Stimulated activated CD8-positive, alpha-beta memory T cell treated with anti-CD3 and anti-CD28 coated beads, Interleukin-15, amount 100 ng/mL, for 1 hour (primary cell): ENCODE measurements around the gene VPS13A.
"Not testable (repeated sequence)": the region's sequence is repeated elsewhere in the genome, so short reads cannot be mapped to it uniquely, and the experiment has no call there.

Source experiments
- DNase-seq: peaks from one replicate; pipeline ENCODE4 v3.0.0-alpha.2; 2020; ENCODE audit warnings: low read depth

Gene VPS13A

DNA sequence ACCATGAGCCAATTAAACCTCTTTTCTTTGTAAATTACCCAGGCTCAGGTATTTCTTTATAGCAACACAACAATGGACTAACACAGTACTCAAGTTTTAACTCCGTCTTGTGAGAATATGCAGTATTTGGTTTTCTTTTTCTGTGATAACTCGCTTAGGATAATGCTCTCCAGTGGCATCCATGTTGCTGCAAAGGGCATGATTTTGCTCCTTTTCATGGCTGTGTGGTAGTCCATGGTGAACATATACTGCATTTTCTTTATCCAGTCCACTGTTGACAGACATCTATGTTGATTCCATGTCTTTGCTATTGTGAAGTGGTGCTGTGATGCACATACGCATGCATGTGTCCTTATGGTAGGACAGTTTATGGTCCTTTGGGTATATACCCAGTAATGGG is 10.9 kb downstream of the VPS13A start:
- DNase-seq, result no peak

DNA sequence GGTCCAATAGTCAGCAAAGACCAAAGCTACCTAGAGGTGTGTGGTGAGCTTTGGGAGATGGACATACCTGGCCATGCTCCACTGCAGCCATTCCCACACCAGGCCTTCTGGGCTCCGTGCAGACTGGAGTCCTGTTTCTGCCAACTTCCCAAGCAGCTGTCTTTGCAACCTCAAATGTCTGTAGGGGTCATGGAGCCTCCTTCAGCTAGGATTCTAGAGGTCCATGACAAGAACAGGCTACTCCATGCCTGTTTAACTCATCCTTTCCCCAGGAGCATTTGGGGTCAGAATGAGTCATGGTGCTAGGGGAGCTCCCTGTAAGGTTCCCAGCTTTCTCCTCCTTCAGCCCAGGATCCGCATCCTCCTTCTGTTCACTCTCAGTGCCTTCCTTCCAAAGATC is 17.1 kb downstream of the VPS13A start:
- DNase-seq, result no peak

DNA sequence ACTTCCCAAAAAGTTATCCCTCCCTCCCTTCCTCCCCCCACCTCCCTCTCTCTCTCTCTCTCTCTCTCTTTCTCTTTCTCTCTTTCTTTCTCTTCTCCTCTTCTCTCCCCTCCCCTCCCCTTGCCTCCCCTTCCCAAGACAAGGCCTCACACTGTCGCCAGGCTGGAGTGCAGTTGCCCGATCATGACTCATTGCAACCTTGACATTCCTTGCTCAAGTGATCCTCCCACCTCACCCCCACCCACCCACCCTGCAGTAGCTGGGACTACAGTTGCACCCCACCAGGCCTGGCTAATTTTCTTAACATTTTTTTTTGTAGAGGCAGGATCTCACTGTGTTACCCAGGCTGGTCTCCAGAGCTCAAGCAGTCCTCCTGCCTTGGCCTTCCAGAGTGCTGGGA is 32.8 kb downstream of the VPS13A start:
- DNase-seq, result no peak

DNA sequence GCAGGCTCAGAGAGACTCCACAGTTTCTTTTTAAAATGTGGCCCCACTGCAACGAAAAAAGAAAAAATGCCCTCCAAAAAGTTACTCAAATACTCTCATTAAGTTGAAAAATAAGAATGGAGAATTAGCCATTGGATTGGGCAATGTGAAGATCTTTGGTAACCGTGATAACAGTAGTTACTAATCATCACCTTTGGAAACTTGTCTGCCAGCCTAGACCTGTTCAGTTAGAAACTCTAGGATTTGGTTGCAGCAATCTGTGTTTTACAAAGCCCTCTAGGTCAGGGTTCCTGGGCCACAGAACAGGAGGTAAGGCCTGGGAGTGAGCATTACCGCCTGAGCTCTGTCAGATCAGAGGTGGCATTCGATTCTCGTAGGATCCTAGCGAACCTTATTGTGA is 34.2 kb downstream of the VPS13A start:
- no peak for DNase-seq

DNA sequence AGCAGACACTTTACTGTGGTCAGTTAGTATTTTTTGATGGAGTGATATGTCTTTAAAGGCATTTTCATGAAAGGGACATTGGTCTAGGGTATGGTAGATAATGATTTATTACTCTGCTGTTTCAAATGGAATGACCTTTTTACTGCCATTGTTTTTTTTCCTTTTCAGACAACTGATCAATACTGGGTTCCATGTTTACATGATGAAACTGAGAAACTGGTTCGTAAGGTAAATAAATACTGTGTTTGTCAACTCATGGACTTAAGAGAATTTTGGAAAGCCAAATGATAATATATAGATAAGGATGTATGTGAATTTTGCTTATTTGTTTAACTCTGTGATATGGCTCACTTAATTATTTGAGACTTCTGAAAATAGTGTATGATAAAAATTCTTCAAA is 35.5 kb downstream of the VPS13A start:
- DNase-seq, result no peak

DNA sequence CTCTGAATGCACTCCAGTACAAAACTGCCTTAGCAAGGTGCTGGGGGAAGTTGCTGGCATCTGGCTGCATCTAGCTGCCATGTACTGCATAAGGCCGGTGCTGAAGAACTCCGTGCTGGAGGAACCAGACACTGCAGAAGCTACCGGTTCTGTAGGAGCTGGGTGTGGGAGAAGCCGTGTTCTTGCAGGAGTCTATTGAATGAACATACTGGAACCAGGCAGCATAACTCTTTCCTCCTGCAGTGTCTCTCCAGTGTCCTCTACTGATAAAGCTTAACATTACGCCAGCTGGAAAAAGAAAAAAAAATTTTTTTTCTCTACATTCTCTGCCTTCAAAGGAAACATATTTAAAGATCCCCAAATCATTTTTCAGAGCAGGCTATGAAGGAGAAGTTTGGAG is 38.5 kb downstream of the VPS13A start:
- DNase-seq, result no peak

DNA sequence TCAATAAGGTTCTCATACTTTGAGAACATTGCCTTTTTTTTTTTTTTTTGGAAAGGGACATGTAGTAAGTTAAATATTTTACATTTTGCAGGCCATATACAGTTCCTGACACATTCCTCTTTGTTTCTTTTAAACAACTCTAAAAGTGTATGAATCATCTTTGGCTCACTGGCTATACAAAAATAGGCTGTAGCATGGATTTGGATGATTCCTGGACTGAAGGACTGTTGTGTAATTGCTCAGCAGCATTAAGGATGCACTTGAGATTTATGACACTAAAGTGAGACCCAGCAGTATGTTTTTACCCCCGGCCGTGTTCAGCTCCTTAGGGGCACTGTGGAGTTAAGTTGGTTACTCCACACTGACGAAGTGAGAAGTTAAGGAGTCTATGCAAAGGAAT is 41.3 kb downstream of the VPS13A start:
- DNase-seq, result no peak

DNA sequence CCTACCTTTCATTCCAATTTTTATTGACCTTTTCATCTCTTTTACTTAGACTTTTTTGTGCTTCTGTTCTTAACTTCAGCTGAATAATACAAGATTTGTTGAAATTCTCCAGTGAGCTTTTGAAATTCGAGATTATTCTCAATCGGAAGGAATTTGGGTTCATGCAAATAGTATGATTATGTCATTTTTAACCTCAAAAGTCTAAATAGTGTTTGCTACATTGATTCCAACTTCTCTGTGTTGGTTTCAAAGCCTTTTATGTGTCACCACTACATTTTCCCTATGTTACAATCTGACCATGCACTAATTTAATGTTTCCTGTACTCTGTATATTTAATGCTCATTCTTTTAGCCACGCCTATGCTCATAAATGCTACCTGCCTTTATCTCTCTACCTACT is 44.1 kb downstream of the VPS13A start:
- no peak for DNase-seq

DNA sequence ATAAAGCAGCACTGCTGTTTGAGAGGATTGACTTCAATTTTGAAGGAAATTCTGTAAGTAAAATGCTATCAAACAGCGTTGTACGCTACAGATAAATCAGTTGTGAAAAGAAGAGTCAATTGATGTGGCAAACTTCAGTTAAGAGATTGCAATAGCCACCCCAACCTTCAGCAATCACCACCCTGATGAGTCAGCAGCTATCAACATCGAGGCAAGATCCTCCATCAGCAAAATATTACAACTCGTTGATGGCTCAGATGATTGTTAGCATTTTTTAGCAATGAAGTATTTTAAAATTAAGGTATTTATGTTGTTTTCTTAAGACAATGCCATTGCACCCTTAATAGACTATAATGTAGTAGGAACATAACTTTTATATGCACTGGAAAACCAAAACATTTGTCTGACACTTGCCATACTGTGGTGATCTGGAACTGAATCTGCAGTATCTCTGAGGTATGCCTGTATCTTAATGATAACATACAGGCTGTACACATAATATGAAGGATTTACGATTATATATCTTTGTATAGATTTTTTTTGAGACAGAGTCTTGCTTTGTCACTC is 47.5 kb downstream of the VPS13A start:
- DNase-seq, result no peak

DNA sequence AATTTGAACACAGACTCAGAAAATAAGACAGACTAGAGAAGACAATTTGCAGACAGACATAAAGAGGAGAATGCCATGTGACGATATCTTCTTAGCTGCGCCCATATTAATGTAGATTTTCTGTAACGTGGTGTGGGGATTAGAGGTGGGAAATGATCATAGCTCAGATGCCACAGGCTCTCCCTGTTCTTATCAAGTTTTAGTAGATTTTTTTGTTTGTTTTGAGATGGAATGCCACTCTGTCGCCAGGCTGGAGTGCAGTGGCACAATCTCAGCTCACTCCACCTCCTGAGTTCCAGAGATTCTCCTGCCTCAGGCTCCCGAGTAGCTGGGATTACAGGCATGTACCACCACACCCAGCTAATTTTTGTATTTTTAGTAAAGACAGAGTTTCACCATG is 59.4 kb downstream of the VPS13A start:
- DNase-seq, result no peak

DNA sequence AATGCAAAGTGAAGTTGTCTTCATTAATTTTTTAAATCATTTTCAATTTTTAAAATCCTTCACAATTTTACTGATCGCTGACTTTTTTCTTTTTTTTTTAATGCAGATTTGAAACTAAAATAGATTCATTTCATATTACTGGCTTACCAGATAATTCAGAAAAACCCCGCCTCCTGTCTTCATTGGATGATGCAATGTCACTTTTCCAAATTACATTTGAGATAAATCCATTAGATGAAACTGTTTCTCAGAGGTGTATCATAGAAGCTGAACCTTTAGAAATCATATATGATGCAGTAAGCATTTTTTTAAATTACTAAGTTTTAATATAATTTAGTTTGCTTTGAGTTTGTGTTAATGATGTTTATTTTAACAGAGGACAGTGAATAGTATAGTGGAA is 60.6 kb downstream of the VPS13A start:
- DNase-seq, result no peak

DNA sequence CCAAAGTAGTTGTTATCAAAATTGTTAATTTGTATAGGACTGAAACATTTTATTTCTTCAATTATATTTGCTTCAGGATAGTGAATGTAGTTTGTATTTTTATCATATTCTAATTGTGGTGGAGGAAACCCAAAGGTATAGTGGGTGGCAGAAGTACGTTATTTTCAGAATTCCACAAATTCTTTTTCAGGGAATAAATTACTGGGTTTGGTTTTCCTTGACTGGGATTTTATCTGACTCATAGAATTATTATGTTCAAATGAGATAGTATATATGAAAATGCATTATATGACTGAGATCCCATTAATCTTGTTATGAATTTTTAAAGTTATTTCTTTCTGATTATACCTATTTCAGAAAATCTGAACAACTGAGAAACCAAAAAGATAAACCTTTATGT is 73.7 kb downstream of the VPS13A start:
- DNase-seq, result no peak

DNA sequence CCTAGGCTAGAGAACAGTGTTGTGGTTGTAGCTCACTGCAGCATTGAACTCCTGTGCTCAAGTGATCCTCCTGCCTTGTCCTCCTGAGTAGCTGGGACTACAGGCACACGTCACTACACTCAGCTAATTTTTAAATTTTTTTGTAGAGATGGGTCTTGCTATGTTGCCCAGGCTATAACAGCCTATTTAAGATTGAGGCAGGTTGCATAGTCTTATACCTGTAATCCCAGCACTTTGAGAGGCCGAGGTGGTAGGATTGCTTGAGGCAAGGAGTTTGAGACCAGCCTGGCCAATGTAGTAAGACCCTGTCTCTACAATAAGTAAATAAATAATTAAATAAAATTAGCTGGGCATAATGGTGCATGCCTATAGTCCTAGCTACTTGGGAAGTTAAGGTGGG is 79.9 kb downstream of the VPS13A start:
- no peak for DNase-seq

DNA sequence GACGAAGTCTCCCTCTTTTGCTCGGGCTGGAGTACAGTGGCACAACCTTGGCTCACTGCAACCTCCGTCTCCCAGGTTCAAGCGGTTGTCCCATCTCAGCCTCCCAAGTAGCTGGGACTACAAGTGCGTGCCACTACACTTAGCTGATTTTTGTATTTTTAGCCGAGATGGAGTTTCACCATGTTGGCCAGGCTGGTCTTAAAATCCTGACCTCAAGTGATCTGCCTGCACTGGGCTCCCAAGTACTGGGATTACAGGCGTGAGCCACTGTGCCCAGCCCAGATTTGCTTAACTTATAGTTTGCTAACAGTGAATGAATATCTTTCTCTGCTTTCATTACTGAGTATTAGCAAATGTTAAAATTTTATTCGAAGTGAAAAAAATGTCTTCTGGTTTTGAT is 84.3 kb downstream of the VPS13A start:
- DNase-seq, result no peak

DNA sequence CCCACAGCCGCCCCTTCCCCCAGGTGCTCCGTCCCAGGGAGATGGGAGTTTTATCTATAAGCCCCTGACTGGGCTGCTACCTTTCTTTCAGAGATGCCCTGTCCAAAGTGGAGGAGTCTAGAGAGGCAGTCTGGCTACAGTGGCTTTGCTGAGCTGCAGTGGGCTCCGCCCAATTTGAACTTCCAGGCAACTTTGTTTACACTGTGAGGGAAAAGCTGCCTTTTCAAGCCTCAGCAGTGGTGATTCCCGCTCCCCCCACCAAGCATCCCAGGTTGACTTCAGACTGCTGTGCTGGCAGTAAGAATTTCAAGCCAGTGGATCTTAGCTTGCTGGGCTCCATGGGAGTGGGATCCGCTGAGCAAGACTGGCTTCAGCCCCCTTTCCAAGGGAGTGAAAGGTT is 90.4 kb downstream of the VPS13A start:
- DNase-seq, result not testable (repeated sequence)

DNA sequence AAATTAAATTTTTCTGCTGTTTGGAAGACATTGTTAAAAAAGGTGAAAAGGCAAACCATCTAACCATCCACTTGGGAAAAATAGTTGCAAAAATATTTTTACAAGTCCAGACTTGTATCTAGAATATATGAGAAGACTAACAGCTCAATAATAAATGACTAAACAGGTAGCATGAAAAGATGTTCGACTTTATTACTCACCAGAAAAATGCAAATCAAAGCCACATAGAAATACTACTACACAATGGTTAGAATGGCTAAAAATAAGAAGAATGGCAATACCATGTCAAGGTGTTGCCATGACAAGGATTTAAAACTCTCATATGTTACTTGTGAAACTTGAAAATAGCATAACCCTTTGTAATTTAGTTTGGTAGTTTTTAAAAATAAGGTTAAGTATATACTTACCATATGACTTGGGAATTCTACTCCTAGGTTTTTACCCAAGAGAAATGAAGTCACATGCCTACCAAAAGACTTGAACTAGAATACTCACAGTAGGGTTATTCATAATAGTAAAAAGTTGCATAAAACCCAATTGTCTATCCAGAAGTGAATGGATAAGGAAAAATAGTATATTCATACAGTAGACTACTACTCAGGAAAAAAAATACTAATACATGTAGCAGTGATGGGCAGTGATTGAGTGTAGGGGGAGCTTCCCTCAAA is 93.8 kb downstream of the VPS13A start:
- DNase-seq, result no peak

DNA sequence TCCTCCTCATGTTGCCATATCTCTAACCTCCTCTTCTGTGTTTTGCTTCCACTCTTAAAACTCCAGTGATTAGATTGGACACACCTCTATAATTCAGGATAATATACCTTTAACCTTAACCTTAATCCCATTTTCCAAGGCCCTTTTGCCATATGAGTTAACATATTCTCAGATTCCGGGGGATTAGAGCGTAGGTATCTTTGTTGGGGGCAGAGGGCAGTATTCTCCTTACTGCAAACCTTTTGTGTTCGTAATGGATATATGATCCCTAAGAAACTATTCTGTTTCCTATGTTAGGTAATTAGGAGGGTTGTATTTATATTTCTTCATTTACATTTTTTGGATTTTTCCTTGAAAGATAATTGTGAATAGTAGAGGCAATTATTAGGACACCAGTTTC is 99.5 kb downstream of the VPS13A start:
- DNase-seq, result no peak

DNA sequence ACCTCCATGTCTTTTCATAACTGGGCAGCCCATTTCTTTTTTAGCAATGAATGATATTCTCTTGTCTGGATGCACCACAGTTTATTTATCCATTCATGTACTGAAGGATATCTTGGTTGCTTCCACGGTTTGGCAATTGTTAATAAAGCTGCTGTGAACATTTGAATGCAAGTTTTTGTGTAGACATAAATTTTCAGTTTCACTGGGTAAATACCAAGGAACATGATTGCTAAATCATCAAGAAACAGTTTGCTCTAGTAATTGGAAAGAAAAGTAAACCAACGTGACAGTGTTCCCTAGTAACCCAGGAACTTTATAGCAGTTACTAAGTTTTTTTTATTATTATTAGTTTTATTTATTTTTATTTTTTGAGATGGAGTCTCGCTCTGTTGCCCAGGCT is 100.4 kb downstream of the VPS13A start:
- no peak for DNase-seq

DNA sequence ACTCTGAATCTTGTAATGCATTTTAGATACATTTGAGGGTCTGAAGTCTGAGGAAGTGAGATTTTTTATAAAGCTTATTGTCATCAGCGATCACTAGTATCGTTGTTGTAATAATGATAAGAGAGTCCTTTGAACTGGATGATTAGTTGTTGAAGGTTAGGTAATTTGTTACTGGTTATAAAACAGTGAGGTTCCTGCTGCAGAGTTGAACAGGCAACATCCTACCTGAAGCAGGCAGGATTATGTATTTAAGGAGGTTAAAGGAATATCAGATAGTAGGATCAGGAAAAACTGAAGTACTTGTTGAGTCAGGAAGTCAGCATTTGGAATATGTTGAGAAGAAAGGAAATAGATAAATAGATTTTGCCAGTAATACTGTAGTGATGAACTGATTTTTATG is 106.7 kb downstream of the VPS13A start:
- DNase-seq, result no peak

DNA sequence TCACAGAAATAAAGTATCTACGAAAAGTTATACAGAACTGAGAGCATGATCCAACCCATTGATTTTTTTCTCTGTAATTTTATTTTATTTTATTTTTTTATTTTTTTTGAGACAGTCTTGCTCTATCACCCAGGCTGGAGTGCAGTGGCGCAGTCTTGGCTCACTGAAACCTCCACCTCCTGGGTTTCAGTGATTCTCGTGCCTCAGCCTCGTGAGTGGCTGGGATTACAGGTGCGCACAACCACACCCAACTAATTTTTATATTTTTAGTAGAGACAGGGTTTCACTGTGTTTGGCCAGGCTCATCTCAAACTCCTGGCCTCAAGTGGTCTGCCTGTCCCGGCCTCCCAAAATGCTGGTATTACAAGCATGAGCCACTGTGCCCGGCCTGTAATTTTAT is 107.3 kb downstream of the VPS13A start:
- DNase-seq, result no peak

DNA sequence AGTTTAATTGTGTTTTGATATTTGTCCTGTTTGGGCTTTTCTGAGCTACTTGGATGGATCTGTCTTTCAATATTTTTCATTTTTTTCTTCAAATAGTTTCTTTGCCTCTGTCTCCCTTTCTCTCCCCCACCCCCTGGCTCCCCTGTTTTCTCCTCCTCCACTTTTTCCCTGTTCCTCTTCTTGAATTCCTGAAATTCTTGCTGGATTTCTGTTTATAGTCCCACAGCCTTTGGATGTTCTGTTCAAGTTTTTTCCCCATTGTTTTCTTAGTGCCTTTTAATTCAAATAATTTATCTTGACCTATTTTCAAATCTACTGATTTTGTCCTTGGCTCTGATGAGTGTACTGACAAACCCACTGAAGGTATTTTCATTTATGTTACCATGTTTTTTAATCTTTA is 113.0 kb downstream of the VPS13A start:
- DNase-seq, result no peak

DNA sequence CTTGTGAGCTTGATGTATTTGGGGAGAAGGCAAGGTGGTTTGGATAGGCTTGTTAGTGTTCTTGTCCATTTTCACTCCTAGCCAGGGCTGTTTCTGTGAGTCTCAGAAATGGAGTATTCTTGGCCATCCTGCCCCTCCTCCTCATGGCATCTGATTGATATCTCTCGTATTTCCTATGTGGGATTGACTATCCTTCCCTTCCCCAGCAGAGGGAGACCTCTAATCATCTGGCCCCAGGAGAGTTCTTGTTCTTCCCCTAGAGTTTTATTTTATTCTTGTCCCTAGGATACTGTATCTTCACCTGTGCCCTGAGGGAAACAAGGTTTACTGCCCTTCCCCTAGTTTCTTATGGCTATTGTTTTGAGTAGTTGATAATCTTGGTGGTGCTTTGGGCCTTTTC is 114.4 kb downstream of the VPS13A start:
- DNase-seq, result no peak

DNA sequence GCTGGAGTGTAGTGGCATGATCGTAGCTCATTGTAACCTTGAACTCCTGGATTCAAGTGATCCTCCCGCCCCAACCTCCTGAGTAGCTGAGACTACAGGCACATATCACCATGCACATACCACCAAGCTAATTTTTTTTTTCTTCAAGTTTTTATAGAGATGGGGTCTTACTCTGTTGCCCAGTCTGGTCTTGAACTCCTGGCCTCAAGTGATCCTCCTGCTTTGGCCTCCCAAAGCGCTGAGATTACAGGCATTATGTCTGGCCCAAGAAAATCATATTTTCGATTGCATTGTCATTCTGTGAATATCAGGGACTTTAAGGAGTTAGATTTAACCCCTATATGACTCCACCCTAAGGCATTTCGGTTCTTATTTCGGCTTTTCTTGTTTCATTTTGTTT is 116.6 kb downstream of the VPS13A start:
- no peak for DNase-seq

DNA sequence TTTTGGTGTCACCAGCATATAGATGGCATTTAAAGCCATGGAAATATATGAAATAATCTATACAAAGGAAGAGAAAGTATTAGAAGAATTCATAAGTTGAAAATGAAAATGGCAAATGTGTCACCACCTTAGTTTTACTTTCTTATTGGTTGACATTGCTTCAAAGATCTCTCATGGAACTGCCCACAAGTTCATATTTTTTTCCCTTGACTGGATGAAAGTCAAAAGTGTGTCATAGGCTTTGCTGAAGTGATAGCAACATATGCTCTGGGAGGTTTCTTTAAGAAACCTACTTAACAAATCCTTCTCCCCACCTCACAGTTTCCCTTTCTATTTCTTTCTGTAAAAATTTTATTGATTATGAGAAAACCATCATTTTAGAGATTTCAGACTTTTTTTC is 127.2 kb downstream of the VPS13A start:
- no peak for DNase-seq
